ENCODE results near the gene GTF3C2. TPM values are rescaled to one million over a fixed set of nuclear protein-coding genes. Genes with fewer than 3 reads are reported as not detected.

The GTF3C2 gene
- total RNA-seq, 2 experiments from 2014 or later = 57.6 to 63.6 TPM

DNA sequence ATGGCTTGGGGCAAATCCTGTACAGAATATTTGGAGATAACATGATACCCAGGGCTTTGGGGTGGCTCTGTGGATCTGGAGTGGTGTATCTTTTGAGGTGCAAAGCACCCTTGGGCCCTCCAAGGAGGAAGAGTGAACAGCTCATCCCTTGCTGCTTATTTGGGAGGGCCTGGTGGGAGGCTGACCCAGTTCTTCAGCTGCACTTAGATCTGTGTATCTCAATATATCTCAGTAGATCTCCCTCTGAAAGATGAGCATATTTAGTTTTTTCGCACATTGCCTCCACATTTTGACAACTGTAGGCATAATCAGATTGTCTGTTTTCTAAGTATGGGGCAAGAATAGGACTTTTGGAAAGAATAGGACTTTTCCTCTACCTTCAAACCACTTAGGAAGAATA lies 71.6 kb downstream of the GTF3C2 start:
- intact Hi-C loops (cut with micrococcal nuclease) = loop anchor here (5.0 kb wide), 2 partner anchors 188 to 323 kb away; no protein-coding TSS in a partner anchor
- POLR2A ChIA-PET = no interaction called here
- no peak for DNase-seq
- Mint-ChIP-seq H3K36me3 (ENCODE audit: low read depth) (no peaks in the 10 kb centered on the region), H3K9me3 (no peaks in the 10 kb centered on the region), H3K27me3 (peaks cover 6% of the 10 kb centered on the region), H3K4me3 (no peak overlapping the region), H3K27ac (no peak overlapping the region), H3K4me1 (ENCODE audit: low read depth) (peaks cover under 1% of the 10 kb centered on the region)
- CTCF ChIA-PET = interaction anchor here (7.4 kb wide), 1 partner anchor 18 kb away, joined by 100 read pairs; no protein-coding TSS in a partner anchor
- no peak for ATAC-seq
- TF ChIP-seq, protein P1, sequence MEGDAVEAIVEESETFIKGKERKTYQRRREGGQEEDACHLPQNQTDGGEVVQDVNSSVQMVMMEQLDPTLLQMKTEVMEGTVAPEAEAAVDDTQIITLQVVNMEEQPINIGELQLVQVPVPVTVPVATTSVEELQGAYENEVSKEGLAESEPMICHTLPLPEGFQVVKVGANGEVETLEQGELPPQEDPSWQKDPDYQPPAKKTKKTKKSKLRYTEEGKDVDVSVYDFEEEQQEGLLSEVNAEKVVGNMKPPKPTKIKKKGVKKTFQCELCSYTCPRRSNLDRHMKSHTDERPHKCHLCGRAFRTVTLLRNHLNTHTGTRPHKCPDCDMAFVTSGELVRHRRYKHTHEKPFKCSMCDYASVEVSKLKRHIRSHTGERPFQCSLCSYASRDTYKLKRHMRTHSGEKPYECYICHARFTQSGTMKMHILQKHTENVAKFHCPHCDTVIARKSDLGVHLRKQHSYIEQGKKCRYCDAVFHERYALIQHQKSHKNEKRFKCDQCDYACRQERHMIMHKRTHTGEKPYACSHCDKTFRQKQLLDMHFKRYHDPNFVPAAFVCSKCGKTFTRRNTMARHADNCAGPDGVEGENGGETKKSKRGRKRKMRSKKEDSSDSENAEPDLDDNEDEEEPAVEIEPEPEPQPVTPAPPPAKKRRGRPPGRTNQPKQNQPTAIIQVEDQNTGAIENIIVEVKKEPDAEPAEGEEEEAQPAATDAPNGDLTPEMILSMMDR (IDR thresholded peaks at IDR 0.05) = no peak

DNA sequence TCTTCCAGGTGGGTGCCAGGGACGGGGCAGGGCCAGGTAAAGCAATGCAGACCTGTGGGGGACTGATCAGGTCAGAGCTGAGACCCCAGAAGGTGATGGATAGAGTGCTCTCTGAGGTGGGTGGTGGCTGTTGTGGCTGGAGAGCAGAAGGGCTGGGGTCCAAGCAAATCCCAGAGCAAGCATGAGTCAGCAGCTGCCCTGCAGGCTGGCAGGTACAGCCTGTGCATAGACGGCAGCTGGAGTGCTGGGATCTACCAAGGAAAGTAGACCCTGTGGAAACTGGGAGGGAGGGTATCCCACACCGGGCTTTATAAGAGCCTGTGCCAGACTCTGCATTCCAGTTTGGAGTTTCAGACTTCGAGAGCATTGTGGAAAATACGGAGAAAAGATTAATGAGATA lies 73.7 kb downstream of the GTF3C2 start:
- POLR2A ChIA-PET = interaction anchor here (0.9 to 2.2 kb wide), 5 partner anchors 10 to 61 kb away, joined by 3 to 6 read pairs (median 4); no protein-coding TSS in a partner anchor
- CTCF ChIA-PET = interaction anchor here (1.2 to 7.4 kb wide), 7 partner anchors 8 to 186 kb away, joined by 3 to 122 read pairs (median 59); no protein-coding TSS in a partner anchor
- intact Hi-C loops (cut with micrococcal nuclease) = loop anchor here (5.0 kb wide), 2 partner anchors 186 to 321 kb away; no protein-coding TSS in a partner anchor
- Mint-ChIP-seq H3K27me3 (peaks cover 4% of the 10 kb centered on the region), H3K4me1 (ENCODE audit: low read depth) (peaks cover 6% of the 10 kb centered on the region), H3K36me3 (ENCODE audit: low read depth) (no peaks in the 10 kb centered on the region), H3K4me3 (no peak overlapping the region), H3K9me3 (no peaks in the 10 kb centered on the region), H3K27ac (no peak overlapping the region)
- no peak for DNase-seq
- TF ChIP-seq, protein P1 (IDR thresholded peaks at IDR 0.05) = no peak
- ATAC-seq = no peak

DNA sequence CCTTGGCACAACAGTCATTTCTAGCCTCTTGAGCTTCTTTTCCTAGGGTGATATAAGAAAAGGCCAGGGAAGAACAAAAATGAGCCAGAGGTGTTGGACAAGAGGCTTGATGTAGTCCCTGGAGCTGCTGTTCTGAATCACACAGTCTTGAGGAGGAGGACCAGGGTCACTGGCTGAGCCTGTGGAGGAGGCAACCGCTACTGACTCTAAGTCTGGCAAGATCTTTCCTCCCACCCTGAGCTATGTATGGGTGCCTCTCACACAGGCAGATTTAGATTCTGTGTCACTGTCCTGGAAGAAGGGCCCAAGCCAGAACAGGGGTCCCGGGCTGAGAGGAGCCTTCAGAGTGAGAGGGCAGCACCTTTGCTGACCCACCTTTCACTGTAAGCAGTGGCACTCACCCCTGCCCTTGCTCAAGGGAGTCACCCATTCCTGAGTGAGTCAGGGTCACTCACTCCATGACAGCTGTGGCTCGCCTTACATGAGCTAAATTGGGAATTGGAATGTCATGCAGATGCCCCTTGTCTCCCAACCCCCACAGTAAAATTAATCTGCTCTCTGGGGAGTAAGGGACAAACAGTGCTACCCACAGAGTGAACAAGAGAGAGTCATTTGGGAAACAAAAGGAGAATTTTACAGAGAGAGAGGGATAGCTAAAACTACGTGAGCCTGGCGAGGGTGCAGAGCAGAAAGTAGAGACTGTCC lies 74.6 kb downstream of the GTF3C2 start, which contains the start of gene TRIM54:
TRIM54 (plus strand) TSS at position 575 of the 705 bp plus-strand sequence. CDS start 303 bp downstream, outside the sequence.
- POLR2A ChIA-PET = interaction anchor here (1.7 to 2.2 kb wide), 3 partner anchors 11 to 62 kb away, joined by 4 to 6 read pairs (median 4); no protein-coding TSS in a partner anchor
- Mint-ChIP-seq H3K4me3 (no peak within 1 kb of the TSS), H3K27ac (no peak within 1 kb of the TSS), H3K36me3 (ENCODE audit: low read depth) (no peaks in the 10 kb centered on the region), H3K9me3 (no peaks in the 10 kb centered on the region), H3K27me3 (peaks cover 8% of the 10 kb centered on the region), H3K4me1 (ENCODE audit: low read depth) (peaks cover 6% of the 10 kb centered on the region)
- ATAC-seq (no peak), DNase-seq (no peak)
- TF ChIP-seq, protein P1 (IDR thresholded peaks at IDR 0.05) = no peak
- CTCF ChIA-PET = interaction anchor here (1.2 to 7.4 kb wide), 11 partner anchors 9 to 189 kb away, joined by 3 to 122 read pairs (median 27); no protein-coding TSS in a partner anchor
- intact Hi-C loops (cut with micrococcal nuclease) = loop anchor here (2.0 to 5.0 kb wide), 3 partner anchors 33 to 320 kb away; no protein-coding TSS in a partner anchor

DNA sequence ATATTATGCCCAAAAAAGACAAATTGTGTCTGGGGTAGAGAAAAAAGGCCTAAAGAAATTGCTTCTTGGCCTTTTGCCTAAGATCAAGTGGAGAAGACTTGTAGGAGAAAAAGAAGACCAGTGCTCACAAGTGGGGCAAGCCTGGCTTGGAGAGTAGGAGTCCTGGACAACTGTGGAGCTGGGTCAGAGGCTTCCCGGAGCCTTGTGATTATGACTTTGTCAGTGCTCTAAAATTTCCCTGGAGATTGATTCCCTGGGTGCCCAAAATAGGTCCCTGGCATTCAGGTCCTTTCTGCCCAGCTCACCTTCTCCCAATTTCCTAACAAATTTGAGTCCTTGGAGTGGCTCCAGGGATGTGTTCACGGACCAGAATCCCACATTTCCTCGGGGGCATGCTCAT lies 75.1 kb downstream of the GTF3C2 start:
- Mint-ChIP-seq H3K9me3 (no peaks in the 10 kb centered on the region), H3K4me3 (no peak overlapping the region), H3K27ac (no peak overlapping the region), H3K36me3 (ENCODE audit: low read depth) (no peaks in the 10 kb centered on the region), H3K27me3 (peaks cover 8% of the 10 kb centered on the region), H3K4me1 (ENCODE audit: low read depth) (peaks cover 6% of the 10 kb centered on the region)
- ATAC-seq = no peak
- ChIA-PET POLR2A (interaction anchor here (0.8 to 2.2 kb wide), 4 partner anchors 11 to 62 kb away, joined by 3 to 6 read pairs (median 4); no protein-coding TSS in a partner anchor), CTCF (interaction anchor here (2.0 to 7.4 kb wide), 12 partner anchors 10 to 188 kb away, joined by 5 to 122 read pairs (median 28); partner anchors contain the start of genes ABHD1 and MPV17)
- TF ChIP-seq, protein P1 (IDR thresholded peaks at IDR 0.05) = no peak
- DNase-seq = no peak
- intact Hi-C loops (cut with micrococcal nuclease) = loop anchor here (2.0 to 5.0 kb wide), 3 partner anchors 33 to 319 kb away; no protein-coding TSS in a partner anchor
